ENCODE data around the gene CMSS1.
A peak's percentile ranks its signal among the peaks of the same experiment; 100 is the strongest.

The CMSS1 gene
- 11.8 to 77.1 (median 14.9) reads per million in 3 experiments for total RNA-seq

DNA sequence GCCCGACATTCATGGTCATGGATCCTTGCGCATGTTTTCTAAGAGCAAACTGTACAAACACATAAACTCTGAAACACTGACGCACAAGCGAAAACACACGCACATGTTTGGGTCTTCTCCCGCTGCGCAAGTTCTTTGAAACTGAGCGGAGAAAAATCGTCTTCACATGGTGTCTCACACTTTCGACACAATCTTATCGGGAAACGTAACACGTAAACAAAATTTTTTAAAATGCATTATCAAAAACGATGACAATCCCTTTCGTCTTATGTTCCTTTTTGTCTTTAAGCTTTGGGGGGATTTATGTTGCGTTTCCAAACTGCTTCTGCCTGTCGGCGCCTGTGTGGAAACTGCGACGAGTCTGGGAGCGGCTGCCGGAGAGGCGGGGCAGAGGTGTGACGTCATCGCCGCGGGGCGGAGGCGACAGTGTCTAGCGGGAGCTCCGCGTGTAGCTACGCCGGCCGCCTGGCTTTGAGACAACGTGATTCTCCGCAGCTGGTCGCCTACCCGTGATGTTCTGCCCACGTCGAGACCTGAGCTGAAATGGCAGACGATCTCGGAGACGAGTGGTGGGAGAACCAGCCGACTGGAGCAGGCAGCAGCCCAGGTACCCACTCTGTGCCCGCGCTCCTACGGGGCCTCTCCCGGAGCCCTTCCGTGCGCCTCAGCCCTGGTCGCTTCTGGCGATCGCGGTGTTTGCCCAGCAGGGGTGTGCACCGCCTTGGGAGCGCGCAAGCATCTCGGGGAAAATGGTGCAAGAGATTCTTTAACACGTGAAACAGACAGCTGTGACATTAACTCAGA, at the start of gene CMSS1:
TSS of gene CMSS1 (plus strand) at position 426 of the 804 bp plus-strand sequence.
- DNase-seq: peak; percentile 95

DNA sequence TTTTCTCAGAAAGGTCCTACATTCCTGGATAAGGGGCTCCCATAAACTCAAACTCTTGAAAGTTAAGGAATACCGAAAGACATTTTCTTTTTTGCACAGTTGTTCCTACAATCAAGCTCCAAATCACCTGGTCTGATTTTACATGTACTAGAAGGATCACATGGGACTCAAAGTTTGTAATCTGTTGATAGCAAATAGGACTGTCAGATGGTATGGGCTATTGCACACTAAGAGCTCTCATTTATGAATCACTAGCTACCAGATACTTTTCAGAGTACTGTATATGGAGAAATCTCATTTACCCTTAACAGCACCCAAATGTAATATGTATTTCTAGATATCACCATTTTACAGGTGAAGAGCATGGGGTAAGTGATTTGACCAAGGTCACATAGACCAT, 49.5 kb upstream of the CMSS1 start:
- DNase-seq: no peak

- no peak for DNase-seq
Observed at GRCh38 chr3:99768808-99769501, 48.7 kb upstream of the CMSS1 start.

DNA sequence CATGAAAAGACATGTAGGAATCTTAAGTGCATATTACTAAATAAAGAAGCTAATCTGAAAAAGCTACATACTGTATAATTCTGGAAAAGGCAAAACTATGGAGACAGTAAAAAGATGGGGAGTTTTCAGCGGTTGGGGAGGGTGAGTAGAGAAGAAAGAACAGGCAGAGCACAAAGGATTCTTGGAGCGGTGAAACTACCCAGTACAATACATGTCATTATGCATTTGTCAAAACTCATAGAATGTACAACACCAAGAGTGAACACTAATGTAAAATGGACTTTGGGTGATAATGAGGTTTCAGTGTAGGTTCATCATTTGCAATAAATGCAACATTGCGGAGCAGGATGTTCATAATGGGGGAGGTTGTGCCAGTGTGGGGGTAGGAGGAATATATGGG, 45.5 kb upstream of the CMSS1 start:
- no peak for DNase-seq

DNA sequence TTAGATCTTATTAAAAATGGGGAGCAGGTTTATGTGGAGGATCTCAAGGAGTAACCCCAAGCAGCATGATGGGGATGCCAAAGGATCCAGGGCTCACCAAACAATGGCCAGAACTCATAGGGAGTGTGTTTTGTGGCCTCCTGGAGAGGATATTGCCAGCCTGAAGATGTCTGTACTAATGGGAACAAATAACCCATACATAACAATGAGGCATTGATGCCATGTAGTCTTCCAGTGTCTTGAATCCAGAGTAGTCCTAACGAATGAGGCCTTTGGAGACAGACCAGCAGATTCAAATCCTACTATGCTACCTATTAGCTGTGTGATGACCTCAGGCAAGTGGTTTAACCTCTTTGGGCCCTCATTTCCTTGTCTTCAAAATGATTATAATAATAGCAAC, 45.0 kb upstream of the CMSS1 start:
- no peak for DNase-seq

GRCh38 chr3:99774467-99774866, 43.2 kb upstream of the CMSS1 start:
- DNase-seq: no peak

GRCh38 chr3:99776516-99777209, 41.0 kb upstream of the CMSS1 start:
- no peak for DNase-seq

DNA sequence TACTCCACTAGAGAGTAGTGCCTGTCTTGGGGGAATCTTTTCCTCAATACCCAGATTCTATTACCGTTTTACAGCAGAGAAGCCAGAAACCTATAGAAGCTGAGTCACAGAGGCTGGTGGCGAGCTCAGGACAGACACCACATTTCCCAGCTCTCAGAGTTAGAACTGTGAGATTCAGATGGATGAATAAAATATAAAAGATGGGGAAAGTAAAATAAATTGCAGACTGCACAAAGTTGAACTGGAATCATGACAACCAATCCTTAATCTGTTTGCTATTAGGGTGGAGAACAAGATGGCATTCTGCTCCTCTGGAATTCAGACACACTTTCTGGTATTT, 40.5 kb upstream of the CMSS1 start:
- DNase-seq: no peak

DNA sequence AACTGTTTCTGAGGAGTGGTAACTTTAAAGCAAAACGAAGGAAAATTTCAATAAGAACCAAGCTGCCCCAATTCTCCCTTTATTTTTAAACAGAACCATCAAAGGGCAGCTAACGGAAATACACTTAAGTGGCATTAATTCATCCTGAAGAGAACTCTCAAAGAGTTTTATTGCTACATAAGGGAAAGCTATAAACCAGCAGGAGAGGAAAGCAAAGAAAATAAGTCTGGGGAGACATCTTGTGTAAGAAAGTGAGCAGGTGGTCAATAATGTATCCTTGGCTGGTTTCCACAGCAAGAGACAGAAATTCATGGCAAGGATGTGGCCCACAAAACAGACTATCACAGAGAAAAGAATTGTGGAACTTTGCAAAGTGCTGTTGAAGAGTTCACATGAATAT, 40.0 kb upstream of the CMSS1 start:
- DNase-seq: no peak

DNA sequence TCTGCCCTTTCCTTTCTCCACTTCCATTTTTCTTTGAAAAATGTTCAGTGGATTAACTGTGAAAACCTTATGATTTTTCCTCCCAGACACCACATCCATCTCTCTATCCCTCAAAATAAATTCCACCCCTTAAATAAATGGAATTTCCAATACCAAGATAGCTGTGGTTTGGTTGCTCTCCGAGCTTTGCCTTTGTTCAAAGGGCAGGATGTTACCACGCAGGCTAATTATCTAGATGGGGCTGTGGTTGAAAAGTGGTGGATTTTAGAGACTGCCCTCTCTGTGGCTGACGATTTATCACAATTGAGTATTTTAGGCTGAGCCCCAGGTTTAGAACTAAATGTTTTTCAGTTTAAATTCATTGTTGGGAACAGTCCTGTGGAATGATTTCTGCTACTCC, 36.9 kb upstream of the CMSS1 start:
- DNase-seq: no peak

- DNase-seq: no peak
Observed at GRCh38 chr3:99781761-99782160, 35.9 kb upstream of the CMSS1 start.

DNA sequence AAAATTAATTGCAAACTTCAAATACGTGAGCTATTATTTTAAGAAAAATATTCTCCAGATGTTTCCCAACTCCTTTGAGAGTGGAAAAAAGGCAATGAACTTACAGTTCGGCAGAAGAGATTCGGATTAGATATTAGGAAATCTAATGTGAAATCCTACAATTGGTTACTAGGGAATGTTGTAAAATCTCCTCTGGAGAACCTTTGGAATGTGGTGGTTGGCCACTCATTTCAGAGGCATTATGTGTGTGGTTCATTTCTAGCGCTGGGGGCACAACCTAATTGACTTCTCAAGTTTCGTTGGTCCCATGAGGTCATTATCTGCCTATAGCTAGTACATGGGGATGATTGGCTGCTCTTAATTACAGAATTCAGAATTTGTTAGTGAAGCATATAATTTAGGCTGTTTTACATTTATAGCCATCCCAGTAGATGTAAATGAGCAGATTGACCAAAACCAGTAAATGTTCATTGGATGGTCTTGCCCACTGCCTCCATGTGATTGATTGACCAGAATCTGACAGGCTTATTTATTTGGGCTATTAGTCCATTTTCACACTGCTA, 34.6 kb upstream of the CMSS1 start:
- DNase-seq: no peak

- no peak for DNase-seq
Observed at GRCh38 chr3:99789011-99789721, 28.5 kb upstream of the CMSS1 start.

DNA sequence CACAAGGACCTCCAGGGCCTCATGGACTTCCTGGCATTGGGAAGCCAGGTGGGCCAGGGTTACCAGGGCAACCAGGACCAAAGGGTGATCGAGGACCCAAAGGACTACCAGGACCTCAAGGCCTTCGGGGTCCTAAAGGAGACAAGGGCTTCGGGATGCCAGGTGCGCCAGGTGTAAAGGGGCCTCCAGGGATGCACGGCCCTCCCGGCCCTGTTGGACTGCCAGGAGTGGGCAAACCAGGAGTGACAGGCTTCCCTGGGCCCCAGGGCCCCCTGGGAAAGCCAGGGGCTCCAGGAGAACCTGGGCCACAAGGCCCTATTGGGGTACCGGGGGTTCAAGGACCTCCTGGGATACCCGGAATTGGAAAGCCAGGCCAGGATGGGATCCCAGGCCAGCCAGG, 23.2 kb upstream of the CMSS1 start:
- DNase-seq: no peak

GRCh38 chr3:99795573-99795972, 22.1 kb upstream of the CMSS1 start:
- no peak for DNase-seq

- no peak for DNase-seq
Observed at GRCh38 chr3:99799422-99799821, 18.2 kb upstream of the CMSS1 start.

GRCh38 chr3:99803297-99803696, 14.4 kb upstream of the CMSS1 start:
- no peak for DNase-seq

- DNase-seq: no peak
Observed at GRCh38 chr3:99805160-99805559, 12.5 kb upstream of the CMSS1 start.

GRCh38 chr3:99808163-99808794, 9.4 kb upstream of the CMSS1 start:
- peak; percentile 34 for DNase-seq

DNA sequence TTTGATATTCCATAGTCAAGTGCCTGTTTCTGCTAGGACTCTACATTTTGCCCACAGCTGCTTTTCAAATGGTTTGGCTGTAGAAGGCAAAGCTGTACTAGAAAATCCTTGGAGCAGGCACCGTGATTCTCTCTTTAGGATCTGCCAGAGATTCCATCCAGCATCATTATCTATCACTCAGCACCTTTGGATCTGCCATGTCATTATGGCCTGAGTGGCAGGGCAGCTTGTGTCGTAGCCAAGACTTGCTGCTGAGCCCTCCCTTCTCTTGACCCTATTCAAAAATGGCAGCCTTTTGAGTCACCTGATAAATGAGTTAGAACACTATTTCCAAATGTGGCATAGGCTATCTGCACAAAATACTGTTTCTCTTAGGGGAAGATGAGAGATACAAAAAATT, 8.1 kb upstream of the CMSS1 start:
- no peak for DNase-seq

DNA sequence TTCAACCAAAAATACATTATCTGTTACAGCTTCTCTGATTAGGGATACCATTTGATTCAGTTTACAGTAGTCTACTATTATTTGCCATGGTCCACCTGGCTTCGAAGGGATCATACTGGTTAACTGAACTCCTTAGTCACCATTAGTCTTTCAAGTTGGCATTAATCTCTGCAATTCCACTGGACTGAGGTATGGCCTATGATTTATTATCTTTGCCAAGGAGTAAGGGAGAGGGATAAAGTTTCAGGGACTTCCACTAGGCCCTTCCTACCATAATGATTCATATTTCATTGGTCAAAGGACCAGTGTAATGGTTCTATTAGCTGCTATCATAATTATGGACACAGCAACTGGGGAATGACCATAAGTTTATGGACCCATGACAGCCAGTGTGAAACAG, 7.3 kb upstream of the CMSS1 start:
- DNase-seq: no peak

DNA sequence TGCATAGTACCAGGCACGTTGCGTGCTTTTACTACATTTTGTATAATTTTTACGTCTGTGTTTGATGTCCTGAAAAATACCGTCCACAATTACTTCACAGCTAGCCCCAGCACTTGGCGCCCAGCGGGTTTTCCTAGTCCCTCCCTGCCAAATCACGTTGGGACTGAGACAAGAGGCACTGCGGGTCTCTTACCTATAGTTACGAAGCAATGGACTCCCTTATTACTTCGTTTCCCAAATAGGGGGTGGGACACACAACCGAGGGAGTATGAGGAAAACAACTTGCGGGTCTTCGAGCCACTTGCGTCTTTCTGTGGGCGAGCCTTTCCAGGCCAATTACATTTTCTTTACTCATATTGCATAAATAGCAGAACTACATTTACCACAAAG, 620 bp upstream of the CMSS1 start:
- DNase-seq: no peak

All from central memory CD4-positive, alpha-beta T cell (primary cell).